Liver (tissue), 3 donors: Measurements from ENCODE around the gene HECTD1.

Experiments
- EGR1 ChIP-seq, 2 donors: IDR thresholded peaks; 2 replicates each; pipeline ENCODE4 v1.6.1; 2016 to 2018; ENCODE audit warnings: antibody characterized with exemption in 2 of 2, low read depth in 2 of 2
- GABPA ChIP-seq, 2 donors: IDR thresholded peaks in 1 of 2; conservative IDR thresholded peaks in 1 of 2; 2 replicates each; pipeline ENCODE4 v1.6.1; 2016; ENCODE audit warnings: antibody characterized with exemption in 2 of 2, mild to moderate bottlenecking in 1 of 2, moderate library complexity in 1 of 2
- TF ChIP-seq, protein P1 (sequence below): IDR thresholded peaks from 2 replicates; pipeline ENCODE4 v1.6.1; 2016; ENCODE audit warnings: antibody characterized with exemption, mild to moderate bottlenecking
- TF ChIP-seq, protein P2 (sequence below): fragments of 150-350 bp; IDR thresholded peaks from 2 replicates; pipeline ENCODE4 v1.5.1; 2017; ENCODE audit warnings: improper control_type of control experiment, low read depth, low read length; ENCODE audit not compliant: missing input control
- donor health status: healthy.
- donor health status: healthy.

DNA sequence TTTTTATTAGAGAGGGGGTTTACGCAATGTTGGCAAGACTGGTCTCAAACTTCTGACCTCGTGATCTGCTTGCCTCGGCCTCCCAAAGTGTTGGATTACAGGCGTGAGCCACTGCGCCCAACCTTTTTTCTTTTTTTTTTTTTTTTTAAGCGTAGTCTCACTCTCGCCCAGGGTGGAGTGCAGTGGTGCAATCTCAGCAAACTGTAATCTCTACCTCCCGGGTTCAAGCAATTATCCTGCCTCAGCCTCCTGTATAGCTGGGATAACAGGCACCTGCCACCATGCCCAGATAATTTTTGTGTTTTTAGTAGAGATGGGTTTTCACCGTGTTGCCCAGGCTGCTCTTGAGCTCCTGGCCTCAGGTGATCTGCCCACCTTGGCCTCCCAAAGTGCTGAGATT lies 8.8 kb upstream of the HECTD1 start:
- TF ChIP-seq, protein P1, sequence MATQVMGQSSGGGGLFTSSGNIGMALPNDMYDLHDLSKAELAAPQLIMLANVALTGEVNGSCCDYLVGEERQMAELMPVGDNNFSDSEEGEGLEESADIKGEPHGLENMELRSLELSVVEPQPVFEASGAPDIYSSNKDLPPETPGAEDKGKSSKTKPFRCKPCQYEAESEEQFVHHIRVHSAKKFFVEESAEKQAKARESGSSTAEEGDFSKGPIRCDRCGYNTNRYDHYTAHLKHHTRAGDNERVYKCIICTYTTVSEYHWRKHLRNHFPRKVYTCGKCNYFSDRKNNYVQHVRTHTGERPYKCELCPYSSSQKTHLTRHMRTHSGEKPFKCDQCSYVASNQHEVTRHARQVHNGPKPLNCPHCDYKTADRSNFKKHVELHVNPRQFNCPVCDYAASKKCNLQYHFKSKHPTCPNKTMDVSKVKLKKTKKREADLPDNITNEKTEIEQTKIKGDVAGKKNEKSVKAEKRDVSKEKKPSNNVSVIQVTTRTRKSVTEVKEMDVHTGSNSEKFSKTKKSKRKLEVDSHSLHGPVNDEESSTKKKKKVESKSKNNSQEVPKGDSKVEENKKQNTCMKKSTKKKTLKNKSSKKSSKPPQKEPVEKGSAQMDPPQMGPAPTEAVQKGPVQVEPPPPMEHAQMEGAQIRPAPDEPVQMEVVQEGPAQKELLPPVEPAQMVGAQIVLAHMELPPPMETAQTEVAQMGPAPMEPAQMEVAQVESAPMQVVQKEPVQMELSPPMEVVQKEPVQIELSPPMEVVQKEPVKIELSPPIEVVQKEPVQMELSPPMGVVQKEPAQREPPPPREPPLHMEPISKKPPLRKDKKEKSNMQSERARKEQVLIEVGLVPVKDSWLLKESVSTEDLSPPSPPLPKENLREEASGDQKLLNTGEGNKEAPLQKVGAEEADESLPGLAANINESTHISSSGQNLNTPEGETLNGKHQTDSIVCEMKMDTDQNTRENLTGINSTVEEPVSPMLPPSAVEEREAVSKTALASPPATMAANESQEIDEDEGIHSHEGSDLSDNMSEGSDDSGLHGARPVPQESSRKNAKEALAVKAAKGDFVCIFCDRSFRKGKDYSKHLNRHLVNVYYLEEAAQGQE, result no peak
- TF ChIP-seq, protein P2, sequence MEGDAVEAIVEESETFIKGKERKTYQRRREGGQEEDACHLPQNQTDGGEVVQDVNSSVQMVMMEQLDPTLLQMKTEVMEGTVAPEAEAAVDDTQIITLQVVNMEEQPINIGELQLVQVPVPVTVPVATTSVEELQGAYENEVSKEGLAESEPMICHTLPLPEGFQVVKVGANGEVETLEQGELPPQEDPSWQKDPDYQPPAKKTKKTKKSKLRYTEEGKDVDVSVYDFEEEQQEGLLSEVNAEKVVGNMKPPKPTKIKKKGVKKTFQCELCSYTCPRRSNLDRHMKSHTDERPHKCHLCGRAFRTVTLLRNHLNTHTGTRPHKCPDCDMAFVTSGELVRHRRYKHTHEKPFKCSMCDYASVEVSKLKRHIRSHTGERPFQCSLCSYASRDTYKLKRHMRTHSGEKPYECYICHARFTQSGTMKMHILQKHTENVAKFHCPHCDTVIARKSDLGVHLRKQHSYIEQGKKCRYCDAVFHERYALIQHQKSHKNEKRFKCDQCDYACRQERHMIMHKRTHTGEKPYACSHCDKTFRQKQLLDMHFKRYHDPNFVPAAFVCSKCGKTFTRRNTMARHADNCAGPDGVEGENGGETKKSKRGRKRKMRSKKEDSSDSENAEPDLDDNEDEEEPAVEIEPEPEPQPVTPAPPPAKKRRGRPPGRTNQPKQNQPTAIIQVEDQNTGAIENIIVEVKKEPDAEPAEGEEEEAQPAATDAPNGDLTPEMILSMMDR, result no peak
- TF ChIP-seq EGR1 (IDR thresholded peaks at IDR 0.05; ENCODE audit: low read depth in 2 of 2), result no peak
- TF ChIP-seq GABPA (IDR thresholded peaks at IDR 0.05 in 1 of 2, conservative IDR thresholded peaks at IDR 0.05 in 1 of 2), result no peak
